BJ (cell line): ENCODE results near the gene ZNF410. TPM values are rescaled to one million over a fixed set of nuclear protein-coding genes. Genes with fewer than 3 reads are reported as not detected.

Experiments used
- CTCF ChIA-PET: fragments of 350-600 bp; formaldehyde crosslinking; extraction: SDS; loops from one replicate; lab custom pipeline; 2021; ENCODE audit warnings: antibody characterized with exemption, inconsistent platforms; lab: Yijun Ruan, JAX
- POLR2A ChIA-PET: fragments of 300-600 bp; sonication (Branson Sonifier 250); formaldehyde crosslinking; extraction: SDS; loops from one replicate; lab custom pipeline; 2021; ENCODE audit warnings: antibody characterized with exemption; lab: Charles Lee
- DNase-seq: peaks from one replicate; pipeline ENCODE4 v3.0.0-alpha.2; 2011; ENCODE audit warnings: low read depth
- H3K27me3 ChIP-seq: 2 replicates; pipeline ENCODE4 v1.6.0; 2011; ENCODE audit warnings: low read length; ENCODE audit not compliant: control insufficient read depth, insufficient read depth
- H3K36me3 ChIP-seq: 2 replicates; pipeline ENCODE4 v1.5.1; 2011; ENCODE audit warnings: low read length; ENCODE audit not compliant: control insufficient read depth, insufficient read depth
- H3K4me3 ChIP-seq: 2 replicates; pipeline ENCODE4 v1.5.1; 2011; ENCODE audit warnings: low read depth, mild to moderate bottlenecking, control low read depth, low read length
- CTCF ChIP-seq: IDR thresholded peaks from 2 replicates; pipeline ENCODE4 v1.5.1; 2011; ENCODE audit warnings: low read depth, mild to moderate bottlenecking, control low read depth, inconsistent platforms, low read length, moderate library complexity; ENCODE audit not compliant: insufficient read depth
- polyA plus RNA-seq: library from polyadenylated mRNA; depleted of rRNA; stranded (reverse); fragments of >200 nt; gene quantifications from 2 replicates; pipeline ENCODE4 v1.2.3, GENCODE V29; 2011

The ZNF410 gene
- polyA plus RNA-seq, 1 experiment = 44.8 TPM

GRCh38 chr14:73846947-73847346 is 39.7 kb upstream of the ZNF410 start:
- ChIA-PET CTCF (interaction anchor here (1.1 to 1.5 kb wide), 2 partner anchors 11 to 89 kb away, joined by 3 read pairs; no protein-coding TSS in a partner anchor), POLR2A (no interaction called here)
- no peaks in the 10 kb centered on the region; the same call in 1 of the 2 replicates for H3K27me3 ChIP-seq
- TF ChIP-seq CTCF = no peak
- H3K4me3 ChIP-seq = no peak overlapping the region
- DNase-seq = no peak
- H3K36me3 ChIP-seq = no peaks in the 10 kb centered on the region

- no peak for DNase-seq
- CTCF ChIA-PET = interaction anchor here (1.1 to 1.6 kb wide), 4 partner anchors 10 to 92 kb away, joined by 4 to 6 read pairs (median 4); no protein-coding TSS in a partner anchor
- TF ChIP-seq CTCF = no peak
Measured at GRCh38 chr14:73851000-73851399, 35.7 kb upstream of the ZNF410 start.

GRCh38 chr14:73851567-73852382 is 34.9 kb upstream of the ZNF410 start, which contains the start of gene PTGR2:
Gene PTGR2 (plus strand): TSS chr14:73851831. CDS start chr14:73858863, 7,032 bp downstream.
- Histone ChIP-seq H3K27me3 (no peaks in the 10 kb centered on the region; the same call in 1 of the 2 replicates), H3K4me3 (peak within 1 kb of the TSS; percentile 53), H3K36me3 (no peaks in the 10 kb centered on the region)
- POLR2A ChIA-PET = interaction anchor here (0.8 to 1.0 kb wide), 2 partner anchors 34 to 92 kb away, joined by 5 to 6 read pairs; a partner anchor contains a TSS
- TF ChIP-seq CTCF = no peak
- peak; percentile 85 for DNase-seq
- CTCF ChIA-PET = interaction anchor here (0.7 to 2.0 kb wide), 8 partner anchors 11 to 1684 kb away, joined by 3 to 6 read pairs (median 4); no protein-coding TSS in a partner anchor

More at GRCh38 chr14:73851000-73851399, 35.7 kb upstream of the ZNF410 start:
- no peaks in the 10 kb centered on the region for H3K36me3 ChIP-seq
- POLR2A ChIA-PET = interaction anchor here (1.0 kb wide), 1 partner anchor 91 kb away, joined by 6 read pairs; a partner anchor contains a TSS
- H3K27me3 ChIP-seq = no peaks in the 10 kb centered on the region; the same call in 1 of the 2 replicates
- peak overlapping the region; percentile 53 for H3K4me3 ChIP-seq

GRCh38 chr14:73859145-73859544 is 27.5 kb upstream of the ZNF410 start:
- no peak for DNase-seq
- H3K4me3 ChIP-seq = no peak overlapping the region
- ChIA-PET CTCF (no interaction called here), POLR2A (no interaction called here)
- H3K27me3 ChIP-seq = no peaks in the 10 kb centered on the region
- H3K36me3 ChIP-seq = no peaks in the 10 kb centered on the region
- peak; percentile 29; the same call in 1 of the 2 replicates for TF ChIP-seq CTCF

GRCh38 chr14:73861073-73861472 is 25.6 kb upstream of the ZNF410 start:
- ChIA-PET POLR2A (no interaction called here), CTCF (interaction anchor here (0.7 kb wide), 1 partner anchor 94 kb away, joined by 3 read pairs; no protein-coding TSS in a partner anchor)
- Histone ChIP-seq H3K27me3 (no peaks in the 10 kb centered on the region), H3K4me3 (no peak overlapping the region), H3K36me3 (0 out of 2 replicates have a peak, but pooled peaks cover 1% of the 10 kb centered on the region)
- no peak for DNase-seq
- no peak for TF ChIP-seq CTCF
